Measurements from ENCODE around the gene EDIL3.

GRCh38 chr5:84304599-84304998 lies 80.1 kb downstream of the EDIL3 start:
- TF ChIP-seq POLR2AphosphoS5 (IDR thresholded peaks at IDR 0.05; ENCODE audit: low read depth, low read length) = no peak
- no peak for TF ChIP-seq REST (IDR thresholded peaks at IDR 0.05; ENCODE audit: insufficient read depth in 1 of 2, low read depth in 2 of 2, low read length in 2 of 2)
- TF ChIP-seq TAF1 (IDR thresholded peaks at IDR 0.05; ENCODE audit: borderline replicate concordance, insufficient read depth, low read length) = no peak
- no peak for TF ChIP-seq SIN3A (IDR thresholded peaks at IDR 0.05; ENCODE audit: borderline replicate concordance, insufficient read depth, low read length)

All from PFSK-1 (cell line).